ENCODE measurements around the gene LDHAL6B.

LDHAL6B gene

GRCh38 chr15:59250249-59250648 is 43.6 kb downstream of the LDHAL6B start:
- TF ChIP-seq, protein P1, sequence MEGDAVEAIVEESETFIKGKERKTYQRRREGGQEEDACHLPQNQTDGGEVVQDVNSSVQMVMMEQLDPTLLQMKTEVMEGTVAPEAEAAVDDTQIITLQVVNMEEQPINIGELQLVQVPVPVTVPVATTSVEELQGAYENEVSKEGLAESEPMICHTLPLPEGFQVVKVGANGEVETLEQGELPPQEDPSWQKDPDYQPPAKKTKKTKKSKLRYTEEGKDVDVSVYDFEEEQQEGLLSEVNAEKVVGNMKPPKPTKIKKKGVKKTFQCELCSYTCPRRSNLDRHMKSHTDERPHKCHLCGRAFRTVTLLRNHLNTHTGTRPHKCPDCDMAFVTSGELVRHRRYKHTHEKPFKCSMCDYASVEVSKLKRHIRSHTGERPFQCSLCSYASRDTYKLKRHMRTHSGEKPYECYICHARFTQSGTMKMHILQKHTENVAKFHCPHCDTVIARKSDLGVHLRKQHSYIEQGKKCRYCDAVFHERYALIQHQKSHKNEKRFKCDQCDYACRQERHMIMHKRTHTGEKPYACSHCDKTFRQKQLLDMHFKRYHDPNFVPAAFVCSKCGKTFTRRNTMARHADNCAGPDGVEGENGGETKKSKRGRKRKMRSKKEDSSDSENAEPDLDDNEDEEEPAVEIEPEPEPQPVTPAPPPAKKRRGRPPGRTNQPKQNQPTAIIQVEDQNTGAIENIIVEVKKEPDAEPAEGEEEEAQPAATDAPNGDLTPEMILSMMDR (IDR thresholded peaks at IDR 0.05; ENCODE audit: borderline replicate concordance, insufficient read depth, low read depth, low read length), result no peak
- H3K4me3 ChIP-seq (ENCODE audit: low read depth, low read length), result peak overlapping the region; percentile 2

DNA sequence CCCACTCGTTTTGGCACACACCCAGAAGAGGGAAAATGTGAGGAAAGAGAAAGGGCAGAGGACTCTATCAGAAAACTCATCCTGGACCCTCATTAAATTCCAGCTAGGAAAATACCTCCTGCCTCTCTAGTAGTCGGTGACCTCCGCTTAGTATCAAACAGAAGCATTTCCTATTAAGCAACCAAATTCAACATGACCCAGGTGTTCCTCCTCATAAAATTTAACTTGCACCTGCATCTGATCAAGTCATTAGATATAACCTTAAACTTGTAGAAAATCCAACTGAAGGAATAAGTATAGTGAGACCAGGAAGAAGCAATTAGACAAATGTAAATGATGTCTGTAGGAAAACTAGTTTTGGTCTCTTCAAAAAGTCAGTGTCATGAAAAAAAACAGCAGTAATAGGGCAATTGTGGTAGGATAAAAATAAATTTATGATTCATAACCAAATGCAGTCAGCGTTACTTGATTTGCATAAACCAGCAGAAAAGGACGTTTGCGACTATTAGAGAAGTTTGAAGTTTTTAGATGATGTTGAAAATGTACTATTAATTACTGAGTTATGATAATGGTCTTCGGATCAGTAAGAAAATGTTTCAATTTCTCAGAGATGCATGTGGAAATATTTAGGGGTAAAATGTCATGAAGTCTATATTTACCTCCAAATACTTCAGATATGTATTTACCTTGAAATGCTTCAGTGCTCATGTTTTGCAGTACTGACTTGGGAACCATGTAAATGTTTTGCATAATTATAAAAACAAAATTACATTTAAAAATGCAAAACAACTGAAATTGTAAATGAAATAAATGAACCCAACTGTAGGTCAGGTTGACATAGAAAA is 44.6 kb downstream of the LDHAL6B start:
- TF ChIP-seq, protein P1 (IDR thresholded peaks at IDR 0.05; ENCODE audit: borderline replicate concordance, insufficient read depth, low read depth, low read length), result no peak
- H3K4me3 ChIP-seq (ENCODE audit: low read depth, low read length), result peak overlapping the region; percentile 6

DNA sequence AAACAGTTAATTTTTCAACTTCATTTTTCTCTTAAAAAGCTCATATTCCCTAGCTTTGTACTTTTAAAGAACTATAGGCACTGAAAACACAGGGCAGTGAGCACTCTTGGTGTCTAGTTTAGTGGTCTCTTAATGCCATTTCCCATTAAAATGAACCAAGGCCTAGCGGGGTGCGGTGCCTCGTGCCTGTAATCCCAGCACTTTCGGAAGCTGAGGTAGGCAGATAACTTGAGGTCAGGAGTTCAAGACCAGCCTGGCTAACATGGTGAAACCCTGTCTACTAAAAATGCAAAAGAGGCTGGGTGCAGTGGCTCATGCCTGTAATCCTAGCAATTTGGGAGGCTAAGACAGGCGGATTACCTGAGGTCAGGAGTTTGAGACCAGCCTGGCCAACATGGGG is 45.5 kb downstream of the LDHAL6B start:
- TF ChIP-seq, protein P1 (IDR thresholded peaks at IDR 0.05; ENCODE audit: borderline replicate concordance, insufficient read depth, low read depth, low read length), result no peak
- H3K4me3 ChIP-seq (ENCODE audit: low read depth, low read length), result no peak overlapping the region

DNA sequence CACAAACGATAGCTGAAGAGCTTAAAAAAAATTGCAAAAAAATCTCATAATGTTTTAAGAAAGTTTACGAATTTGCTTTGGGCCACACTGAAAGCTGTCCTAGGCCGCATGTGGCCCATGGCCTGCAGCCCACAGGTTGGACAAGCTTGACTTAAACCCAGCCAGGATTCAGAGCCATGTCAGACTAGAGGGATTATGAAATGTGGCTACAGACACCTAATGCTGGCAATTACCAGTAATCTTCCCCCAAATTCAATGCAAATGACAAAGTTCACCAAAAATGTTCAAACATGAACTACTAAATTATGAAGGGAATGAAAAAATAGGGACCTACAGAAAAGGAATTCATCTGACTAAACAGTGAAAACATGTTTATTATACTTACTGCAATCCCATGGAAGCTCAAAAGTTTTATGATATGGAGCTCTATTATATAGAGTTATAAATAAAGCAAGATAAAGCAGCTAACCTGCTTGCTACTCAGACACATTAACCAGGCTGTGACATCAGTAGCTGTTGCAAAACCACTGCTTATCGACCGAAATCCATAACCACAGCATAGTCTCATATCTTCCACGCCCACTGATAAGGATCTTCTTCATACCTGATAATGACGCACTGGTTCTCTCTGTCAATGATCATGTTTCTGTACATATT is 49.2 kb downstream of the LDHAL6B start:
- H3K4me3 ChIP-seq (ENCODE audit: low read depth, low read length), result no peak overlapping the region
- TF ChIP-seq, protein P1 (IDR thresholded peaks at IDR 0.05; ENCODE audit: borderline replicate concordance, insufficient read depth, low read depth, low read length), result no peak

- no peak overlapping the region for H3K4me3 ChIP-seq (ENCODE audit: low read depth, low read length)
- TF ChIP-seq, protein P1 (IDR thresholded peaks at IDR 0.05; ENCODE audit: borderline replicate concordance, insufficient read depth, low read depth, low read length), result no peak
Observed at GRCh38 chr15:59256482-59256881, 49.8 kb downstream of the LDHAL6B start.

GRCh38 chr15:59257140-59257539 is 50.5 kb downstream of the LDHAL6B start:
- H3K4me3 ChIP-seq (ENCODE audit: low read depth, low read length), result no peak overlapping the region
- TF ChIP-seq, protein P1 (IDR thresholded peaks at IDR 0.05; ENCODE audit: borderline replicate concordance, insufficient read depth, low read depth, low read length), result no peak
